SH-SY5Y (cell line): ENCODE measurements around the gene PRR12.

ENCODE experiments used
- GATA2 ChIP-seq: IDR thresholded peaks from 2 replicates; pipeline ENCODE4 v1.6.1; 2011; ENCODE audit warnings: mild to moderate bottlenecking, low read depth, low read length
- GATA3 ChIP-seq: IDR thresholded peaks from 2 replicates; pipeline ENCODE4 v1.6.1; 2011; ENCODE audit warnings: low read depth, mild to moderate bottlenecking, low read length, moderate library complexity

- TF ChIP-seq GATA2 (no peak), GATA3 (no peak)
Measured at GRCh38 chr19:49666120-49666444, 75.1 kb downstream of the PRR12 start.
